HCT116 (cell line): ENCODE measurements around the gene HYCC2. TPM values are rescaled to one million over a fixed set of nuclear protein-coding genes. Genes with fewer than 3 reads are reported as not detected.

Experiments used
- ATAC-seq: fragments of 200-7000 bp; cut with Tn5 transposase; 2 replicates; pipeline ENCODE4 v1.9.1; 2020; ENCODE audit warnings: mild to moderate bottlenecking, moderate library complexity
- BruUV-seq: library from RNA; stranded (reverse); fragments of 400-500 nt; replicated peaks from 2 replicates; lab custom pipeline; 2021; lab: Mats Ljungman, UMichigan
- CTCF ChIA-PET: fragments of 300-600 bp; sonication (Branson Sonifier 250); formaldehyde crosslinking; loops from one replicate; lab custom pipeline; 2021; ENCODE audit warnings: antibody characterized with exemption; lab: Charles Lee
- POLR2A ChIA-PET: fragments of 300-600, 350-600 bp; sonication (Branson Sonifier 250); formaldehyde crosslinking; loops from one replicate; lab custom pipeline; 2021; ENCODE audit warnings: antibody characterized with exemption; lab: Charles Lee
- RAD21 ChIA-PET, 2 experiments: fragments of 300-600 bp; sonication (Branson Sonifier 250); formaldehyde crosslinking; loops; one replicate each; lab custom pipeline; 2023; ENCODE audit warnings: low total read pairs in 2 of 2; ENCODE audit not compliant: uncharacterized antibody in 2 of 2, unreplicated experiment in 2 of 2, low non-redundant PET in 1 of 2; lab: Charles Lee
- DNase-seq: peaks from one replicate; pipeline ENCODE4 v3.0.0-alpha.2; 2010; ENCODE audit warnings: low read depth, low spot score
- H2AFZ ChIP-seq: fragments of 200-600 bp; shearing (Covaris generic), sonication (generic); 2 replicates; pipeline ENCODE4 v1.6.1; 2017; ENCODE audit warnings: low read depth, mixed run types, mixed read lengths, antibody characterized with exemption, low read length; ENCODE audit not compliant: poor library complexity, severe bottlenecking
- H3K27ac ChIP-seq: 2 replicates; pipeline ENCODE4 v1.5.1; 2012; ENCODE audit warnings: low read depth, low read length
- H3K27me3 ChIP-seq: fragments of 200-600 bp; sonication (generic); 2 replicates; pipeline ENCODE4 v1.6.1; 2016; ENCODE audit warnings: mixed run types, low read length, mixed read lengths; ENCODE audit not compliant: insufficient read depth
- H3K36me3 ChIP-seq, 2 experiments: fragments of 200-500 bp in 1 of 2; fragments of 200-600 bp in 1 of 2; sonication (Bioruptor generic) in 1 of 2; sonication (generic) in 1 of 2; 2 replicates each; pipeline versions ENCODE4 v1.5.1 to v1.6.1; 2014 to 2016; ENCODE audit warnings: low read length in 2 of 2, inconsistent platforms in 1 of 2, mixed read lengths in 1 of 2, mixed run types in 1 of 2; ENCODE audit not compliant: insufficient read depth in 2 of 2, control insufficient read depth in 1 of 2
- H3K4me1 ChIP-seq, 2 experiments: fragments of 200-600 bp in 1 of 2; sonication (generic) in 1 of 2; 2 replicates each; pipeline versions ENCODE4 v1.5.1 to v1.6.1; 2012 to 2017; ENCODE audit warnings: low read length in 2 of 2, inconsistent platforms in 1 of 2, mild to moderate bottlenecking in 1 of 2, mixed read lengths in 1 of 2, mixed run types in 1 of 2, moderate library complexity in 1 of 2; ENCODE audit not compliant: insufficient read depth in 2 of 2, control insufficient read depth in 1 of 2
- H3K4me2 ChIP-seq: fragments of 200-600 bp; sonication (generic); 2 replicates; pipeline ENCODE4 v1.6.1; 2017; ENCODE audit warnings: mixed run types, low read length, mixed read lengths
- H3K4me3 ChIP-seq, 2 experiments: fragments of 200-600 bp in 1 of 2; sonication (generic) in 1 of 2; replicated peaks in 1 of 2; 2 replicates each; pipeline ENCODE4 v1.5.1; 2011 to 2016; ENCODE audit warnings: low read length in 2 of 2, control low read depth in 1 of 2, low read depth in 1 of 2, mild to moderate bottlenecking in 1 of 2, mixed read lengths in 1 of 2, mixed run types in 1 of 2
- H3K79me2 ChIP-seq: fragments of 200-600 bp; sonication (generic); 2 replicates; pipeline ENCODE4 v1.6.1; 2017; ENCODE audit warnings: mild to moderate bottlenecking, mixed run types, low read length, moderate library complexity, mixed read lengths; ENCODE audit not compliant: insufficient read depth
- H3K9ac ChIP-seq: fragments of 200-600 bp; sonication (generic); 2 replicates; pipeline ENCODE4 v1.6.1; 2016; ENCODE audit warnings: low read length, mixed read lengths
- H3K9me2 ChIP-seq: fragments of 200-600 bp; sonication (generic), shearing (Covaris generic); 2 replicates; pipeline ENCODE4 v1.6.1; 2017; ENCODE audit warnings: mixed run types, mild to moderate bottlenecking, moderate library complexity; ENCODE audit not compliant: insufficient read depth
- H3K9me3 ChIP-seq, 2 experiments: fragments of 200-500 bp in 1 of 2; fragments of 200-600 bp in 1 of 2; sonication (Bioruptor generic) in 1 of 2; sonication (generic) in 1 of 2; 2 replicates each; pipeline ENCODE4 v1.6.1; 2014 to 2017; ENCODE audit warnings: low read length in 2 of 2, mixed read lengths in 2 of 2, inconsistent platforms in 1 of 2, low read depth in 1 of 2, mild to moderate bottlenecking in 1 of 2, mixed run types in 1 of 2, moderate library complexity in 1 of 2; ENCODE audit not compliant: control insufficient read depth in 1 of 2, insufficient read depth in 1 of 2
- H4K20me1 ChIP-seq: fragments of 200-600 bp; sonication (generic), shearing (Covaris generic); 2 replicates; pipeline ENCODE4 v1.6.1; 2017; ENCODE audit warnings: mixed run types, mild to moderate bottlenecking, moderate library complexity; ENCODE audit not compliant: insufficient read depth
- ATF3 ChIP-seq: IDR thresholded peaks from 2 replicates; pipeline ENCODE4 v1.6.1; 2012
- CEBPB ChIP-seq: IDR thresholded peaks from 2 replicates; pipeline ENCODE4 v1.6.1; 2012; ENCODE audit warnings: low read depth
- CTCF ChIP-seq, 3 experiments: fragments of 200-600 bp in 1 of 3; sonication (generic) in 1 of 3; IDR thresholded peaks in 2 of 3; conservative IDR thresholded peaks in 1 of 3; 2 replicates each; pipeline ENCODE4 v1.5.1; 2012 to 2017; ENCODE audit warnings: low read depth in 2 of 3, low read length in 2 of 3, antibody characterized with exemption in 1 of 3, borderline replicate concordance in 1 of 3, control low read depth in 1 of 3, mild to moderate bottlenecking in 1 of 3, mixed read lengths in 1 of 3, mixed run types in 1 of 3, moderate library complexity in 1 of 3; ENCODE audit not compliant: insufficient read depth in 1 of 3
- ELF1 ChIP-seq: IDR thresholded peaks from 2 replicates; pipeline ENCODE4 v1.6.1; 2012; ENCODE audit warnings: low read depth, borderline replicate concordance
- EZH2phosphoT487 ChIP-seq: fragments of 200-600 bp; IDR thresholded peaks from 2 replicates; pipeline ENCODE4 v1.6.1; 2018; ENCODE audit warnings: antibody characterized with exemption, borderline replicate concordance
- FOSL1 ChIP-seq: IDR thresholded peaks from 2 replicates; pipeline ENCODE4 v1.6.1; 2012; ENCODE audit warnings: low read depth
- MAX ChIP-seq: IDR thresholded peaks from 2 replicates; pipeline ENCODE4 v1.6.1; 2012
- REST ChIP-seq: IDR thresholded peaks from 2 replicates; pipeline ENCODE4 v1.6.1; 2012; ENCODE audit warnings: low read depth
- SP1 ChIP-seq: IDR thresholded peaks from 2 replicates; pipeline ENCODE4 v1.6.1; 2012; ENCODE audit warnings: low read depth
- TCF7L2 ChIP-seq: IDR thresholded peaks from 2 replicates; pipeline ENCODE4 v1.7.0; 2011; ENCODE audit warnings: borderline replicate concordance, inconsistent platforms; ENCODE audit not compliant: insufficient read depth, insufficient read length; ENCODE audit errors: extremely low read depth
- YY1 ChIP-seq: IDR thresholded peaks from 2 replicates; pipeline ENCODE4 v1.6.1; 2011; ENCODE audit warnings: low read length, low read depth, moderate library complexity, mild to moderate bottlenecking; ENCODE audit not compliant: insufficient replicate concordance; ENCODE audit errors: extremely low read depth
- ZBTB33 ChIP-seq: IDR thresholded peaks from 2 replicates; pipeline ENCODE4 v1.6.1; 2011; ENCODE audit warnings: mild to moderate bottlenecking, low read length, moderate library complexity; ENCODE audit not compliant: insufficient replicate concordance; ENCODE audit errors: extremely low read depth
- intact Hi-C: fragments of 100-400 bp; cut with micrococcal nuclease; formaldehyde crosslinking; loops from 2 replicates; pipeline ENCODE4 v1.10.0; 2022
- total RNA-seq: library from RNA; stranded (reverse); gene quantifications from one replicate; pipeline ENCODE4 v1.2.1, GENCODE V29; 2021; ENCODE audit not compliant: unreplicated experiment

The HYCC2 gene
- total RNA-seq, 1 experiment from 2014 or later, result 9.9 TPM

DNA sequence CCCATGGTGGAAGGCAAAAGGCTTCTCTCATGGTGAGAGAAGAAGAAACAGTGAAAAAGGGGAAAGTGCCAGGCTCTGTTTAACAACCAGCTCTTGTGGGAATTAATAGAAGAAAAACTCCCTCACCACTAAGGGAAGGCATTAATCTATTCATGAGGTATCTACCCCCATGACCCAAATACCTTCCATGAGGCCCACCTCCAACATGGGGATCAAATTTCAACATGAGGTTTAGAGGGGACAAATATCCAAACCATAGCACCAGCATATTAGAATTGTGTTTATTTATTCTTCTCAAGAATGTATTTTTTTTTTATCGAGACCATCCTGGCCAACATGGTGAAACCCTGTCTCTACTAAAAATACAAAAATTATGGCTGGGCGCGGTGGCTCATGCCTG is 39.6 kb upstream of the HYCC2 start:
- CTCF ChIA-PET, result no interaction called here
- Histone ChIP-seq H3K4me3 (no peak overlapping the region), H3K27ac (no peak overlapping the region), H3K9me3 (no peaks in the 10 kb centered on the region), H2AFZ (no peak overlapping the region), H3K4me2 (no peak overlapping the region), H3K79me2 (peaks cover 1% of the 10 kb centered on the region; the same call in 1 of the 2 replicates), H3K36me3 (no peaks in the 10 kb centered on the region), H3K9me2 (no peaks in the 10 kb centered on the region), H3K27me3 (no peaks in the 10 kb centered on the region), H3K4me1 (peaks cover 9 to 15% of the 10 kb centered on the region in 2 experiments), H4K20me1 (no peaks in the 10 kb centered on the region), H3K9ac (no peak overlapping the region)
- RAD21 ChIA-PET, result no interaction called here
- TF ChIP-seq FOSL1, result no peak
- no peak for TF ChIP-seq ATF3
- no peak for TF ChIP-seq ELF1
- TF ChIP-seq EZH2phosphoT487, result no peak
- no peak for TF ChIP-seq MAX
- TF ChIP-seq CEBPB, result no peak
- TF ChIP-seq YY1, result no peak
- no peak for TF ChIP-seq REST
- no peak for TF ChIP-seq CTCF (IDR thresholded peaks at IDR 0.05 in 2 of 3, conservative IDR thresholded peaks at IDR 0.05 in 1 of 3; ENCODE audit: borderline replicate concordance in 1 of 3, insufficient read depth in 1 of 3, low read depth in 2 of 3, low read length in 2 of 3)
- TF ChIP-seq ZBTB33, result no peak
- TF ChIP-seq TCF7L2, result no peak
- no peak for TF ChIP-seq SP1
- POLR2A ChIA-PET, result no interaction called here
- DNase-seq (no peak), ATAC-seq (no peak)
- intact Hi-C loops, result no loop called here
- BruUV-seq, result no TSS peak
